Tibial artery (tissue), 4 donors: ENCODE data around the gene RPUSD4.

Experiments
- DNase-seq, 2 donors: peaks; one replicate each; pipeline ENCODE4 v3.0.0-alpha.2; 2019
- H3K27ac ChIP-seq, 2 donors: fragments of 200-600 bp; sonication (generic) in 1 of 2; 1 replicate in 1 of 2; 2 replicates in 1 of 2; pipeline ENCODE4 v1.5.1; 2018 to 2019; ENCODE audit warnings: mild to moderate bottlenecking in 1 of 2
- H3K27me3 ChIP-seq, 2 donors: fragments of 200-600 bp; sonication (generic) in 1 of 2; one replicate each; pipeline versions ENCODE4 v1.5.1 to v1.6.0; 2016 to 2019
- H3K36me3 ChIP-seq, 3 donors: fragments of 200-600 bp; sonication (generic) in 2 of 3; one replicate each; pipeline ENCODE4 v1.5.1; 2016 to 2019; ENCODE audit warnings: mild to moderate bottlenecking in 2 of 3
- H3K4me1 ChIP-seq, 4 donors: fragments of 200-600 bp; sonication (generic) in 2 of 4; 1 replicate in 3 of 4; 2 replicates in 1 of 4; pipeline ENCODE4 v1.5.1; 2016 to 2019
- H3K4me3 ChIP-seq, 2 donors: fragments of 200-600 bp; sonication (generic) in 1 of 2; 1 replicate in 1 of 2; 2 replicates in 1 of 2; pipeline ENCODE4 v1.5.1; 2018 to 2019; ENCODE audit warnings: mild to moderate bottlenecking in 2 of 2
- H3K9me3 ChIP-seq, 3 donors: fragments of 200-600 bp; sonication (generic) in 1 of 3; one replicate each; pipeline ENCODE4 v1.5.1; 2016 to 2019
- intact Hi-C: fragments of 100-400 bp; cut with DNase I; formaldehyde crosslinking; loops from one replicate; pipeline ENCODE4 v1.15.0; 2023; ENCODE audit warnings: low total_unique reads
- TF ChIP-seq, protein P1 (sequence below), 2 experiments: fragments of 200-600 bp in 1 of 2; fragments of 450-650 bp in 1 of 2; IDR thresholded peaks; one replicate each; pipeline ENCODE4 v1.5.1; 2017 to 2019; ENCODE audit warnings: antibody characterized with exemption in 2 of 2, mild to moderate bottlenecking in 1 of 2, moderate library complexity in 1 of 2

Gene RPUSD4

DNA sequence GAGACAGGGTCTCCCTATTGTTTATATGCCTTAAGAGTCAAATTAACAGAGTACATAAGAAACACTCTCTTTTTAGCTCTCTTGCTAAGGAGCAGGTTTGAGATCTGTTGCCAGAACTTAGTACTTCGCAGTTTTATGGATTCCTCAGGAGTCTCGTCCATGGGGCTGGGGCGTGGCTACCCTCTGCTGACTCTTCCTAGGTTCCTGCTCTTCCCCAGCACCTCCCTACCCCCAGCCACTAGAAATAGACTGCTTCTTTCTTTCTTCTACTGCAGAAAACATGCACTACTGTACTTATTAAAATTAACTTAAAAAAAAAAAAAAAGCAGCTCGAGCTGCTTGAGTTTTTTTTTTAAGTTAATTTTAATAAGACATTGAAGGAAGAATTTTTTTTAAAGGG, 8.1 kb upstream of the RPUSD4 start:
- TF ChIP-seq, protein P1, sequence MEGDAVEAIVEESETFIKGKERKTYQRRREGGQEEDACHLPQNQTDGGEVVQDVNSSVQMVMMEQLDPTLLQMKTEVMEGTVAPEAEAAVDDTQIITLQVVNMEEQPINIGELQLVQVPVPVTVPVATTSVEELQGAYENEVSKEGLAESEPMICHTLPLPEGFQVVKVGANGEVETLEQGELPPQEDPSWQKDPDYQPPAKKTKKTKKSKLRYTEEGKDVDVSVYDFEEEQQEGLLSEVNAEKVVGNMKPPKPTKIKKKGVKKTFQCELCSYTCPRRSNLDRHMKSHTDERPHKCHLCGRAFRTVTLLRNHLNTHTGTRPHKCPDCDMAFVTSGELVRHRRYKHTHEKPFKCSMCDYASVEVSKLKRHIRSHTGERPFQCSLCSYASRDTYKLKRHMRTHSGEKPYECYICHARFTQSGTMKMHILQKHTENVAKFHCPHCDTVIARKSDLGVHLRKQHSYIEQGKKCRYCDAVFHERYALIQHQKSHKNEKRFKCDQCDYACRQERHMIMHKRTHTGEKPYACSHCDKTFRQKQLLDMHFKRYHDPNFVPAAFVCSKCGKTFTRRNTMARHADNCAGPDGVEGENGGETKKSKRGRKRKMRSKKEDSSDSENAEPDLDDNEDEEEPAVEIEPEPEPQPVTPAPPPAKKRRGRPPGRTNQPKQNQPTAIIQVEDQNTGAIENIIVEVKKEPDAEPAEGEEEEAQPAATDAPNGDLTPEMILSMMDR (IDR thresholded peaks at IDR 0.05), result no peak
- no peak for DNase-seq
- intact Hi-C loops, result no loop called here
- Histone ChIP-seq H3K4me1 (no peaks in the 10 kb centered on the region), H3K9me3 (no peaks in the 10 kb centered on the region), H3K4me3 (no peak overlapping the region), H3K27me3 (no peaks in the 10 kb centered on the region), H3K27ac (no peak overlapping the region), H3K36me3 (no peaks in the 10 kb centered on the region)

DNA sequence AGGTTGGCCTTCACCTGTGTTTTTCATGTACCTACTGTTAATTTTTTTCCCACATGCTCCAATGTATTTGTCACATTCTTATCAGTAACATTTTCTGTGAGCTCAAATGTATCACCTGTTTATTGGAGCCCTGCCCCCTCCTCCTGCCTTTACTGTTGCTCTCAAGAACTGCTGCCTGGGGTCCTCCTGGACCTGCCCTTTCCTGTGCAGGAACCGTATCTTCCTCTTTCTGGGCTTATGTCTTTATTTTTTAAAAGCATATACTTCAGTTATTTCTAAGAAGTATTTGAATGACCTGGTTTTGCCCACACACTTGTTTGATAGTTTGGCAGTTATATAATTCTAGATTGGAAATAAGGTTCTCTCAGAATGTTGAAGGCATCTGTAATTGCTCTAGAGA, 6.0 kb upstream of the RPUSD4 start:
- no peak for DNase-seq
- intact Hi-C loops, result no loop called here
- H3K27me3 ChIP-seq, result no peaks in the 10 kb centered on the region
- H3K4me3 ChIP-seq, result no peak overlapping the region
- TF ChIP-seq, protein P1 (IDR thresholded peaks at IDR 0.05), result no peak
- H3K9me3 ChIP-seq, result no peaks in the 10 kb centered on the region
- H3K27ac ChIP-seq, result no peak overlapping the region
- no peaks in the 10 kb centered on the region for H3K36me3 ChIP-seq
- peaks cover 0 to 9% (median 2%) of the 10 kb centered on the region in 4 donors for H3K4me1 ChIP-seq

- Histone ChIP-seq H3K27me3 (no peaks in the 10 kb centered on the region), H3K36me3 (no peaks in the 10 kb centered on the region), H3K4me3 (no peak overlapping the region), H3K27ac (no peak overlapping the region), H3K4me1 (peaks cover 0 to 12% (median 8%) of the 10 kb centered on the region in 4 donors), H3K9me3 (no peaks in the 10 kb centered on the region)
- TF ChIP-seq, protein P1 (IDR thresholded peaks at IDR 0.05), result no peak
- no peak for DNase-seq
- intact Hi-C loops, result no loop called here
Observed at GRCh38 chr11:126216526-126217305, 5.3 kb upstream of the RPUSD4 start.

- Histone ChIP-seq H3K4me1 (peaks cover 0 to 20% (median 15%) of the 10 kb centered on the region in 4 donors), H3K27me3 (no peaks in the 10 kb centered on the region), H3K4me3 (no peak overlapping the region), H3K27ac (no peak overlapping the region), H3K36me3 (peaks cover 0 to under 1% (median 0%) of the 10 kb centered on the region in 3 donors), H3K9me3 (no peaks in the 10 kb centered on the region)
- TF ChIP-seq, protein P1 (IDR thresholded peaks at IDR 0.05), result no peak
- intact Hi-C loops, result no loop called here
- DNase-seq, result no peak
Observed at GRCh38 chr11:126214841-126215240, 3.4 kb upstream of the RPUSD4 start.

DNA sequence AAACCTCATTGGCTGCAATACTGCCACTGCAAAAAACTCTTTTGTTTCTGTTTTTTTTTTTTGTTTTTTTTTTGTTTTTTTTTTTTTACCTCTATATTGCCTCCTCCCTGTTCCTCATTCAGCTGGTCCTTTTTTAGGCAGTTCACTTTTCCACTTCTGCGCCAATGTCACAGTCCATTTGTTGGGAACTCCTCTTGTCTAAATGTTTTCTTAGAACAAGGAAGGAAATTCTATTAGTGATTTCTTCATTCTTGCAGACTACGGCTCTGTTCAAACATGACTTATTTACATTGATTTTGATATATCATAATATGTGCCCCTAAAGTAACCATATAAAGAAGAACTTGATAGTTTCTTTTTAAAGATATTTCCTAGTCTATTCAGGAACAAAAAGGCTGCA, 3.0 kb upstream of the RPUSD4 start:
- peaks cover 0 to 4% (median 0%) of the 10 kb centered on the region in 3 donors for H3K36me3 ChIP-seq
- no peak overlapping the region for H3K27ac ChIP-seq
- H3K4me3 ChIP-seq, result no peak overlapping the region
- intact Hi-C loops, result no loop called here
- no peak for DNase-seq
- H3K4me1 ChIP-seq, result peaks cover 0 to 20% (median 15%) of the 10 kb centered on the region in 4 donors
- TF ChIP-seq, protein P1 (IDR thresholded peaks at IDR 0.05), result no peak
- H3K9me3 ChIP-seq, result no peaks in the 10 kb centered on the region
- H3K27me3 ChIP-seq, result no peaks in the 10 kb centered on the region
